HG03196 (cell line): Measurements from ENCODE around the gene ATG14.
"Not testable (repeated sequence)": the region's sequence is repeated elsewhere in the genome, so short reads cannot be mapped to it uniquely, and the experiment has no call there.

Experiments used
- ATAC-seq: cut with Tn5 transposase; IDR thresholded peaks from one replicate; pipeline ENCODE4 v1.9.1; 2021; ENCODE audit not compliant: unreplicated experiment

The ATG14 gene

DNA sequence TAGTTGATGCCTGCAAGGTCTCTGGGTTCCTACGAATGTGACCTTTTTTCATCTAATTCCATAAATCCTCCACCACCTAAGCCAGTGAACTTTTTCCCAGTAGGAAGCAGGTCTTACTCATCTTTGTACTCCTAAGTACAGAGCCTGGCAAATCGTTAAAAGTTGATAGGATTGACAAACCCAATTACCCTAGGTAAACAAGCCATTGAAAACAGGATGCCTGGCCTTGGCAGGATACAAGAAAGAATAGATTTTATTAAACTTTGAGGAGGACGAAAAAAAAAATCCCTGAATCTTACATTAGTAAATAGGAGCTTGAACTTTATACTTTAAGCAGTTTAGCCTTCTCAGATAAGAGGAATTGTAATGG is 23.2 kb upstream of the ATG14 start:
- no peak for ATAC-seq

- ATAC-seq = no peak
These were observed 22.5 kb upstream of the ATG14 start for GRCh38 chr14:55433880-55434804.

- ATAC-seq = no peak
These were observed 21.0 kb upstream of the ATG14 start for GRCh38 chr14:55432628-55433027.

DNA sequence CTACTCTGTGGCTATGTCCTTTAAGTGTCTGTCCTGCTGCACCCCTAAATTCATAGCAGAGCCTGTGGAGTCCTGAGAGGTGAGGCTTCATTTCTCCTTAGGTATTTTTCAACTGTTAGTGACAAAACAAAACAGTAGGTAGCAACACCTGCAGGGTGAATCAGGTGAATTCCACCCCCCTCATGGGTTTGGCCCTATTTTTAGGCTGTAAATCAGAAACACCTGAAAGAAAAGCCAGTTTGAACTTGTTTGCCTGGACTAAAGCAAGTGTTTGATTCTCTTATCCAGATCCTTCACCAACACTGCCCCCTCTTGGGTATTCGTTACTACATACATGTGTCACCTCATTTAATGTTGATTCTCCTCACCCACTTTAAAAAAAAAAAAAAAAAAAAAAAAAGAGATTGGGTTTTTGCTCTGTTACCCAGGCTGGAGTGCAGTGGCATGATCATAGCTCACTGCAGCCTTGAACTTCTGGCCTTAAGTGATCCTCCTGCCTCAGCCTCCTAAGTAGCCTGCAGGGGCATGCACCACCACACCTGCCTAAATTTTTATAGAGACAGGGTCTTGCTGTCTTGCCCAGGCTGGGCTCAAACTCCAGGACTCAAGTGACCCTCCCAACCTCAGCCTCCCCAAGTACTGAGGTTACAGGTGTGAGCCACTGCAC is 18.5 kb upstream of the ATG14 start:
- no peak for ATAC-seq

DNA sequence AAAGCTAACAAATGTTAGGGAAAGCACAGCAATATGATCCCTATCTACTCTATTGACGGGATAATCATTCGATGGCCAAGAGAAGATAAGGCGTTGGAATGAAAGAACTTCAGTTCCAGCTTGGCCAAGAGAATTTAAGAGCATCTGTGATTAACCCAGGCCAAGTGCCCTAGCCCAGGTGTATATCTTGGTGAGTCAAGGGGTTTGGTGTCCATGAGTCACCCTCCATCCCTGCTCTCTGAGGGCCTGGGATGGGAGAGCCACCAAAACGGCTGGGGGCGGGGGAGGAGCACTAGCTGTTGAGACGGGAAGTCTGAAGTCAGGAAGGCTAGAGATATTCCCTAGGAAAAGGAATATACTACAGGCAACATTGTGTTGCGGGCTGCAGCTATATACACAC is 15.8 kb upstream of the ATG14 start:
- no peak for ATAC-seq

DNA sequence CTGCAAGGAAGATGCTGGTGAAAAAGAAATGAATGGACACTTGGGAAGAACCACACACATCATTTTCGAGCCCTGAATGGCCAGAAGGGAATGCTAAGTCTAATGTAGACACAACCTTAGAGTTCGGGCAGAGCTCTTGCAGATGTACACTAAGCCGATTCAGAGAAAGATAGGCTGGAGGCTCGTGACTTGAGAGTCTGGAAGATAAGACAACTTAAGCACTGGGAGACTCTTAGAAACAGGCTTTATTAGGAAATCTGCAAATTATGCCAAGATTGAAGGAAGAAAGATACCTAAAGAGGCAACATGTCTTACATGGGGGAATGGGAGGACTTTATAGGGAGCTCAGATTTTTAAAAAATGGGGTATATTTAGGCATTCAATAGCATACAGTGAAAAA is 15.3 kb upstream of the ATG14 start:
- ATAC-seq = no peak

- no peak for ATAC-seq
These were observed 13.5 kb upstream of the ATG14 start for GRCh38 chr14:55425091-55425490.

DNA sequence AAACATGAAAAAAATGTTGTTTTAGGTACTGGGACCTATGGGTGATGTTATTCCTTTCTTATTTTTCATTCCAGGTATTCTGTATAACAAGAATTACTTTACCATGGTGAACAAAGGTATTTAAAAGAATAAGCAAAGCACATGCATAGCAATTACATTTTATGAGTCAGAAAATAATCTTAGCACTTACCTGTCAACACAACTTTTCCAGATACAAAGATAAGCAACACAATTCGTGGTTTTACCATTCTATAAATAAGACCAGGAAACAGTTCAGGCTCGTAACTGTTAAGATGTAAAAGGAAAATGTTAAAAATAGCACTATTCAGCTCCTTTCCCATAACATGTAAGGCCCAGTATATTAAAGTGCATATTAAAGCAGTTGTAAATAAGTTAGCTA is 12.3 kb upstream of the ATG14 start:
- ATAC-seq = no peak

- not testable (repeated sequence) for ATAC-seq
These were observed 10.7 kb upstream of the ATG14 start for GRCh38 chr14:55422338-55422737.

- ATAC-seq = no peak
These were observed 8.0 kb upstream of the ATG14 start for GRCh38 chr14:55419663-55420062.

- no peak for ATAC-seq
These were observed 6.8 kb upstream of the ATG14 start for GRCh38 chr14:55418411-55418810.

GRCh38 chr14:55417955-55418354 is 6.3 kb upstream of the ATG14 start:
- ATAC-seq = no peak

GRCh38 chr14:55416866-55417265 is 5.2 kb upstream of the ATG14 start:
- no peak for ATAC-seq

DNA sequence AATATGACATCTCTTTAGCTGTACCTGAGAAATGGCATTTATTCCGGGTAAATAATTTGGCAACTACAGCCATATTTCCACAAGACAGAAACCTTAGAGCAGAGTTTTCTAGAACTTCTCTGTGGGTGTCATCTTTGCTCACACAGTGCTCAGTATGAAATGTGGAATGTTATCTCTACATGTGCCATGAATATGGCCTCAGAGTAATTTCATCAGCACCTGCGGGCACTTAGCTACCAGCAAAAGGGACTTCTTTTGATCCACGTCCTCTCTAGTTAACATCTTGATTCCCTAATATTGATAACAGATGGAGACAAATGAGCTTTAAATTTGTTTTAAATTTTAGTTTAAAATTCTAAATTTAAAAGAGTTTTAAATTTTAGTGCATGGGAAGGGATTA is 2.9 kb upstream of the ATG14 start:
- no peak for ATAC-seq

DNA sequence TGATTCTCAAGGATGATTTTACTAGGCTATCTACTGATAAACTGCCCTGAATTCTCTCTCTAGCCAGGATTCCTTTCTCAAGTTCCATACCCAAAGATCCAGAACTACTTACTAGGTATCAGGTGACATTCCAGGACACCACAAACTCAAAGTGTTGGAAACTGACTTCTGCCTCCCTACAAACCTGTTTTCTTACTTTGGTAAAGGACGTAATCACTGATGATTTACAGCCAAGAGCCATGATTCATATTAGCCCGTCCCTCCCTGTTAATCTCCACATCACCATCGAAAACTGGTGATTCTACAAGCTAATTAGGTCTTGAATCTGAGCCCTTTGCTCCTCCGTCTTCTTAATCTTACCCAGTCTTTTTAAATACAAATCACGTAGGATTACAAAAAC is 1.0 kb upstream of the ATG14 start:
- ATAC-seq = no peak

GRCh38 chr14:55410876-55411275 is 754 bp downstream of the ATG14 start:
- no peak for ATAC-seq

DNA sequence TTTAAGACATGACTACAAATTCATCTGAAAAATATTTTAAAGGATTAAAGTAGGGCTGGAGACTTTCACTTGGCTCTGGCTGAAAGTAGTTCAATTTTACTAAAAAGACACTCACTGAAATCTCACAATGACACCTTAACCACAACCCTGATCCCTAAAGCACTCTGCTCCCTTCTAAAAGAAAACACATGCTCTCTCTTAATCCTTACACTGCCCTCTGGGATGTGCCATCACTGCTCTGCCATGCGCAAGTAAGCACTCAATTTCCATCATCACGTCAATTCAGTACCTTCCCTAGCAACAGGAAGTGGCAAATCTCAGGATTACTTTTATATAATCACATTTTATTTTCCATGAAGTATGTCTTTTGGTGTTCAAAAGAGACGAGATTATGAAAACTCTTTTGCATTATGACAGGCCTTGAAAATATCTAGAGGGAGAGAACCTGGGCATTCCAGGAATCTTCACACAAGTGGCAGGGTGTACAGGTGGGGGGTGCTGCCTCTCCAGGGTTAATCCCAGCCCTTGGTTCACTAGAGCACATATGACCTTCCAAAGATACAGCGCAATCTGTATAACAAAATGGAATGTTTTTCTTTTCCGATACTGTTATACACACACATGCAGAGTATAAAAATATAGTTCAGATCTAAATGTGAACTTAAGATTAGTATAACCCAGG is 7.3 kb downstream of the ATG14 start:
- ATAC-seq = no peak

GRCh38 chr14:55401751-55402150 is 9.9 kb downstream of the ATG14 start:
- no peak for ATAC-seq

GRCh38 chr14:55399852-55400251 is 11.8 kb downstream of the ATG14 start:
- no peak for ATAC-seq

DNA sequence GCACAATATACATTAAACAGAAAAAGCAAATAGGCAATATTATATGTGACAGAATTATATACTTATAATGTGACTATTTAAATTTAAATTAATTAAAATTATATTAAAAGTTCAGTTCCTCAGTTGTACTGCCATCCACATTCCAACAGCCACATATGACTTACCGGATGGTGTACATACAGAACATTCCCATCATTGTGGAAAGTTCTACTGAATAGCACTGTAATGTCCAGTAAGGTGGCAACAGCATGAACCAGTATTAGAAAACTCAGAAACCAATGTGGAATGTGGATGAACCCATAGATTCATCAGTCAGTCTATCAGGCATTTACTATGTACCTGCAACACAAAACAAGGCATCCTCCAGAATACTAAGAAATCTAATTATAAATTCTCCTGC is 12.4 kb downstream of the ATG14 start:
- no peak for ATAC-seq

DNA sequence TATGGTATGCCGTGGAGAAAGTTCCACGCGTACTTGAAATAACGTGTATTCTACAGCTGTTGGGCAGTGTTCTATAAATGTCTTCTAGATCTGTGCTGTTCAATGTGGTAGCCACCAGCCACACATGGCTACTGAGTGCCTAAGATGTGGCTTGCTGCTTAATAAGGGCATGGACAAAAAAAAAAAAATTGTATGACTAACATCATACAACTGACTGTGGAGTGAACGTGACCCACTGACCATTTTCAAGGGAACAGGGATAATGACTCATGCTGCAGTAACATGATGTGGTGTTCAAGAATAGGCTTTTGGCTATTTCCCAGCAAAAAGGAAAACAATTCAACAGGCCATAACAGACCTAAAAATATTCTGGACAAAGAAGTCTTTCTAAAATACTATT is 13.0 kb downstream of the ATG14 start:
- no peak for ATAC-seq

GRCh38 chr14:55389330-55389729 is 22.3 kb downstream of the ATG14 start:
- no peak for ATAC-seq
